GM21717 (cell line): ENCODE measurements around the gene TYR.
"Not testable (repeated sequence)": the region's sequence is repeated elsewhere in the genome, so short reads cannot be mapped to it uniquely, and the experiment has no call there.

Experiments
- ATAC-seq: cut with Tn5 transposase; IDR thresholded peaks from one replicate; pipeline ENCODE4 v1.9.1; 2021; ENCODE audit warnings: mild to moderate bottlenecking, moderate library complexity; ENCODE audit not compliant: unreplicated experiment

TYR gene

DNA sequence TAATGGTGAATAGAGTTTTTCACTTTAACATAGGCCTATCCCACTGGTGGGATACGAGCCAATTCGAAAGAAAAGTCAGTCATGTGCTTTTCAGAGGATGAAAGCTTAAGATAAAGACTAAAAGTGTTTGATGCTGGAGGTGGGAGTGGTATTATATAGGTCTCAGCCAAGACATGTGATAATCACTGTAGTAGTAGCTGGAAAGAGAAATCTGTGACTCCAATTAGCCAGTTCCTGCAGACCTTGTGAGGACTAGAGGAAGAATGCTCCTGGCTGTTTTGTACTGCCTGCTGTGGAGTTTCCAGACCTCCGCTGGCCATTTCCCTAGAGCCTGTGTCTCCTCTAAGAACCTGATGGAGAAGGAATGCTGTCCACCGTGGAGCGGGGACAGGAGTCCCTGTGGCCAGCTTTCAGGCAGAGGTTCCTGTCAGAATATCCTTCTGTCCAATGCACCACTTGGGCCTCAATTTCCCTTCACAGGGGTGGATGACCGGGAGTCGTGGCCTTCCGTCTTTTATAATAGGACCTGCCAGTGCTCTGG is at the start of gene TYR:
Gene TYR, plus strand, starts transcription at position 185 of the 541 bp plus-strand sequence. Its CDS starts 79 bp downstream, at position 264.
- no peak for ATAC-seq

DNA sequence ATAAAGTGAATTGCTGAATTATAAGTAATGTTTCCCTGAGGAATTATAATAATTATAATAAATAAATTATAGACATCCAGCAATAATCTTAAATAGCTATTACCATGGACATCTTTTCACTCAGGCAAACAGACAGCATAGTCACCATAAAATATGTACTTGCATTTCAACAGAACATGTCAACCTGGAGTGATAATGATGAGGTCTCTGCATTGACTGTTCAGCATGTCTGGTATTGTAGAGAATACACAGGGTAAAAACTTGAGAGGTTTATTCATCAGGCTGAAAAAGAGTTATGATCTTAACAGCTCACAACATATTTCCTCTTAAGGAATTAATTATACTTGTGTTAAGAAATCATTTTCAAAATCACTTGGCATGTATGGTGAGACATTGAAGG is 41.1 kb upstream of the TYR start:
- ATAC-seq: no peak

DNA sequence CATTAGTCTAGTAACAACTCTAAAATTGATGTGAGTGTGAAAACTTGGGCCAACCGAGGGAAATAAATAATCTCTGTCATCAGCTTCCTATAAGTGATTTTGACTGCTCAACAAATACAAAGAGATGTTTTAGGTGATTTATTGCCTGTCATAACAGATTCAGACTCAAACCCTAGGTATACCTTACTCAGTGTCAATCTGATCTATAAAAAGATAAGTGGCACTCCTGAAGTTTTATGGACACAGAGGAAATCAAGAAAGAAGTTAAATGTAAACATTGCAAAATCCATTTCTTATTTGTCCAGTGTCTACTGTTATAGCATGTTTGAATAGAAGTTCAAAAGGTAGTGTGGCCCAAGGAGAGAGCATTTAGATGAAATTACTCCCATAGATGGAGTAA is 30.4 kb upstream of the TYR start:
- ATAC-seq: no peak

DNA sequence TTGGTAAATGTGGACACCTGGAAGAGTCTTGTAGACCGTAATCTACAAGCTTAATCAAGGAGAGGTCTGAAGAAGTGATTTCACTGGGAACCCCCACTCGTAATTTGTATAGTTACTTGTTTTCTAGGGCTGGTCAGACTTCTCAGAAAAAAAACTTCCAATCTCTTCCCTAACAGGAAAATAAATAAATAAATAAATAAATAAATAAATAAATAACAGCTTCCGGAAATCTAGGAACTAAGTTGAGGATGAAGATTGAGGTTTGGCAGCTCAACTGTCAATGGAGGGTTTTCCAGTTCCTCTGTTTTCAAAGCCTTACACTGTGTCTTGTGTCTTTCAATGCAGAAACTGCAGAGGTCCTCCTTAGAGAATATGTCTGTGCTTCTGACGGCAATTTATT is 17.7 kb upstream of the TYR start:
- ATAC-seq: no peak

DNA sequence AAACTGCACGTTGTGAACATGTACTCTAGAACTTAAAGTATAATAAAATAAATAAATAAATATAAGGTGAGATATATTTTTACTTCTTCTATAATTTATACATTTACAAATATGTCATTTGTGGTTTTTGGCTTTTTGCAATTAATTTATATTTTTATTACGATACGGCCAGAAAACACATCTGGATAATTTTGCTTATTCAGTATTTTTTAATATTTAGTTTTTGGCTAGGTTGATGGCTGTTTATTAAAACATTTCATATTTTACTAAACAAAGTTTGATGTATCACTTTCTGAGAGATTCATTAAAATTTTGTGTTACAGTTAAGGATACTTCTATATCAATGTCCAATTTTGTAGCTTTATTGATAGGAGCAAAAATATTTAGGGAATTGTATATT is 15.7 kb upstream of the TYR start:
- no peak for ATAC-seq

DNA sequence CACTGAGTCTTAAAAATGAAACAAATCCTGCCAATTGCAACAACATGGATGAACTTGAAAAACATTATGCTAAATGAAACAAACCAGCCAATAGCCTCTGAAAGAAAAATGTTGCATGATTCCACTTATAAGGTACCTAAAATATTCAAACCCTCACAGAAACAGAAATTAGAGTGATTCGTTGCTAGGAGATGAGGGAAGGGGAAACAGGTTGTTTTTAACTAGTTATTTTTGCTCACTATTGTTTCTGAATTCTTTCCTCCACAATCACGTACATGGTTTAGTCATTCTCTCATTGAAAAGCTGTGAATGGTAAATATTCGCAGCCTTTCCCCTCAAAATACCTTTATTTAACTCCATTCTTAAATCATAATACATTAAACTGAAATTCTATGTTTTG is 14.0 kb upstream of the TYR start:
- ATAC-seq: no peak

DNA sequence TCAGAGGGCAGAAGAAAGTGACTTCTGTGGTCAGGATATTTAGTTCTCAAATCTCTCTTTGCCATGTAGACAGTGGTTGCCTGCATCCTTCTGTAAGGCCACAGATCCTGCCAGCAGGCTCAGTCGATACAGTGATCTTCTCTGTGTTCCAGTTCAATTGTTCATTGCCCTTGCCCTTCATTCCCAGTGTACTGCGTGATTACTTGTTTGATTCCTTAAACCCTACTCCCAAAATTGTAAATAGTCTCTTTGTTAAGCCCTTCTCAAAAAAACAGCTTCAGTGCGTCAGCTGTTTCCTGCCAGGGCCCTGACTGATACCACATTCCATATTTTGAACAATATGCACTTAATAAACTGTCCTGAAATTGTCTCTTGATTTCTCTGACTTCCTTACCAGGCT is 9.3 kb upstream of the TYR start:
- ATAC-seq: no peak

DNA sequence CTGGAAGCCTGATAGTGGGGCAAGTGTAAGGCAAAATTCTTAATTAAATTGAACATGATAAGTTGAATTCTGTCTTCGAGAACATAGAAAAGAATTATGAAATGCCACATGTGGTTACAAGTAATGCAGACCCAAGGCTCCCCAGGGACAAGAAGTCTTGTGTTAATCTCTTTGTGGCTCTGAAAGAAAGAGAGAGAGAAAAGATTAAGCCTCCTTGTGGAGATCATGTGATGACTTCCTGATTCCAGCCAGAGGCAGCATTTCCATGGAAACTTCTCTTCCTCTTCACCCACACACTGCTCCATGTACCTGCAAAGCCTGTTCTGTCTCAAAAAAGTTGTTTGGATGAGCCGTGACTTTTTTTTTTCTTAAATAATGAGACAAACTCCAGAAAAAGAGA is 1.9 kb upstream of the TYR start:
- no peak for ATAC-seq

DNA sequence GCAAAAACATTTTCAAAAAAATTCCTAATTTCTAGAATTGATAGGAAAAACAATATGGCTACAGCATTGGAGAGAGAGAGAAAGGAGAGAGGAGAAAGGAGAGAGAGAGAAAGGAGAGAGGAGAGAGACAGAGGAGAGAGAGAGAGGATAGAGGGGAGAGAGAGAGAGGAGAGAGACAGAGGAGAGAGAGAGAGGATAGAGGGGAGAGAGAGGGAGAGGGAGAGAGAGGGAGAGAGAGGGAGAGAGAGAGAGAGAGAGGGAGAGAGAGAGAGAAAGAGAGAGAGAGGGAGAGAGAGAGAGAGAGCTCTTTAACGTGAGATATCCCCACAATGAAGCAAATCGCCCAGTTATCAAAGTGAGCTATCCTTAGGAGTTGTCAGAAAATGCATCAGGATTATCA is 737 bp upstream of the TYR start:
- ATAC-seq: no peak

DNA sequence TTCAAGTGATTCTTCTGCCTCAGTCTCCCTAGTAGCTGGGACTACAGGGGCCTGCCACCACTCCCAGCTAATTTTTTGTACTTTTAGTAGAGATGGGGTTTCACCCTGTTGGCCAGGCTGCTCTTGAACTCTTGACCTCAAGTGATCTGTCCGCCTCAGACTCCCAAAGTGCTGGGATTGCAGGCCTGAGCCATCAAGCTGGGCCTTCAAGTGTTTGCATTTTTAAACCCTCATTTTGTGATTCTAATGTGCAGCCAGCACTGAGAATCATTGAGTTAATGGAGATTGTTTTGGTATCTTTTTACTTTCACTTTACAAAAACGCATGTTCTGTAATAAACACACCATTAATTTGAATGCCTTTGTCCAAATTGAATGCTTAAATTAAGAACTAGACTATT is 3.4 kb downstream of the TYR start:
- ATAC-seq: no peak

DNA sequence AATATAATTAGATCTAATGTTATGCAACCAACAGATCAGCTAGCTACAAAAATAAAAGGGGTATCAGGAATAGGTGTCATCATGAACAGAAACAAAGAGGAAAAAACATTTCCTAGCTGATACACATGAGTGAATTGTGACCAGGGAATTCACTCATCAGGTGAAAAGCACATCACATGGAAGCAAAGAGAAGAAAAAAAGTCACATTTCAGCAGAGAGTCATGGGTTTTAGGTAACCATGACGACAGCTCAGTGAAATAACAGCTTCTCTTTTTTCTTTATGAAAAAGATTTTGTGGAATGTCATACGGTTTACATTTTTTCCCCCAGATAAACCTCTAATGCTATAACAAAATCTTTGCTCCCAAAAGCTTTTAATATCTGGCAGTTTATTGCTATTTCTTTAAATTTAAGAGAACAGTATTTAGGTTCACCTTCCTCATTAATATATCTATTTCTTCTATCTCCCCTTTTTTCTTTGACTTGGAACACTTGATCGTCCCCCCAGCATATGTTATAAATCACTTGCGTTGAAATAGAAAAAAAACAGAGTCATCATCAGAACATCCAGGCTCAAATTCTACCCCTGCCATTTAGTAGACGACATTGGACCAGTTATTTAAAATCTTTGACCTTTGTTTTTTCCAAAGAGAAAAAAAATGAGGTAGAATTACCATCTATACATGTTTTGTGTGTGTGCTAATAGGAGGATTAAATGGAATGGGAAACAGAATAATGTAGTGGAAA is 5.3 kb downstream of the TYR start:
- ATAC-seq: no peak

DNA sequence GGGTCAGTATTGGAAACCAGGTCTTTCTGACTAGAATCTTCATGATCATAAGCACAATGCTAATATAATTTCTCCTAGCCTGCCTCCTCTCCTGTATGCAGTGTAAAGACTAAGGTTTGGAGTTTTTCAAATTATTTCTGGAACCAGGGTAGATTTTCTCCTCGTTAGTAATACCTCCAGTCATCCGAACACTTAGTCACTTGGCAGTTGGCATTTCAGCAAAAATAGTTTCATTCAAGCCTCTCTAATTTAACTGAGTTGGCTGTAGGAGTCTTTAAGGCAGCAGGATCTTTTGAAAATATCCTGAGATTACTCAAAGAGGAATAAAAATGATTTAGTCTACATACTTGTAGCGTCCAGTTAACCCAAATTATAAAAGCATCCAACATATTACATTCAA is 6.3 kb downstream of the TYR start:
- no peak for ATAC-seq

DNA sequence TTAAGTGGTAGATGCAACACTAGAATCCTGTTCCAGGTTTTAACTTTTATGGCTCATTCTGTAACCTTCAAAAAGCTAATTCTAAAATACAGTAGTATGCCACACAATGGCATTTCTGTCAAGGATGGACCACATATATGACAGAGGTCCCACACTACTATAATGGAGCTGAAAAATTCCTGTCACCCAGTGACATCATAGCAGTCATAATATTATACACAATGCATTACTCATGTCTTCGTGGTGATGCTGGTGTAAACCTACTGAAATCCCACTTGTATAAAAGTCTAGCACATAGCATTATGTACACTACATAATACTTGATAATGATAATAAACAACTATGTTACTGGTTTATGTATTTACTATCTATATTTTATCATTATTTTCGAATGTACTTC is 12.1 kb downstream of the TYR start:
- ATAC-seq: no peak

DNA sequence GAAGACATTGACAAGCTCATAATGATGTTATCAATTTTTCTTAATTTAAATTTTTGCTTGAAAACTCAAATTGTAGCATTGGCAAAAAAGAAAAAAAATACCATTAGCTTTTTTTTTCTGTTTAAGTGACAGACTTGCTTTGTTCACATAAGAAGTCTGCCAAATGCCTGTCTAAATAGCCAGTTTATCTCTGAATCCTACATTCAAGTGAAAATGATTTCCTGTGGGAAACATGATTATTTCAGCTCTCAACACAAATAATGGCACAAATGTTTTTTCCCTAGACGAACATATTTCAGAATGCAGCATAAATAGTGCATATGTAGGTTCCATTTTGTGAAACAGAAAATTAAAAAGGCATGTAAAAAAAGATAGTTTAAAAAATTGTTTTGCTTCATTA is 23.5 kb downstream of the TYR start:
- no peak for ATAC-seq

DNA sequence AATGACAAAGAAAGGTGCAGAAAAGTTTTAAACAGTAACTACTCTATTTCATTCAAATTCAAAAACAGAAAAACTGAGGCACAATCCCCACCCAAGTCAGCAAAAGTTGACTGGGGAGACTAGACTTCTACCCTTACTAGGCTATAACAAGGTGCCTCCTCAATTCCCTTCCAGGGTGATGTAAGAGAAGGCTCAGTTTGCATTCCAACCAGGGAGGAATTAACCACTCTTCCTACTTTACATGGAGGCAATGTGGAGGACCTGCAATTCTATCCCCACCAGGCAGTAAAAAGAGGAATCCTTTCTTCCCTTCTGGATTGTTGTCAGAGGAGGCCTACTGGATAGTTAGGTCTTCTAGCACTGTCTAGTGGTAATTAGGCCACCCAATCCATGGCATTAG is 26.1 kb downstream of the TYR start:
- no peak for ATAC-seq

DNA sequence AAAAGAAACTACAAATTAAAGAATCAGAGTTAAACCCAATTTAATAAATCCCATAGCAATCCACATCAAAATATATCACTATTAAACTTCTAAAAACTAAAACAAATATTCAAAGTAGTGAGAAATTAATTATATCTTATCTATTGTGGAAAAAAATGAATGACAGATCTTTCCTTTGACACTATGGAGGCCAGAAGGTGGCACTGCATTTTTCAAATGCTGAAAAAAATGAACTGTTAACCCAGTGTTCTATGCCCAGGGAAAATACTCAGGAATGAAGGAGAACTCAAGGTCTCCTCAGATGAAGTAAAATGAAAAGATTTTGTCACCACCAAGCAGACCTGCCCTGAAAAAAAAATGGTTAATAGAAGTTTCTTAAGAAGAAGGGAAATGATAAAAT is 27.7 kb downstream of the TYR start:
- ATAC-seq: no peak

DNA sequence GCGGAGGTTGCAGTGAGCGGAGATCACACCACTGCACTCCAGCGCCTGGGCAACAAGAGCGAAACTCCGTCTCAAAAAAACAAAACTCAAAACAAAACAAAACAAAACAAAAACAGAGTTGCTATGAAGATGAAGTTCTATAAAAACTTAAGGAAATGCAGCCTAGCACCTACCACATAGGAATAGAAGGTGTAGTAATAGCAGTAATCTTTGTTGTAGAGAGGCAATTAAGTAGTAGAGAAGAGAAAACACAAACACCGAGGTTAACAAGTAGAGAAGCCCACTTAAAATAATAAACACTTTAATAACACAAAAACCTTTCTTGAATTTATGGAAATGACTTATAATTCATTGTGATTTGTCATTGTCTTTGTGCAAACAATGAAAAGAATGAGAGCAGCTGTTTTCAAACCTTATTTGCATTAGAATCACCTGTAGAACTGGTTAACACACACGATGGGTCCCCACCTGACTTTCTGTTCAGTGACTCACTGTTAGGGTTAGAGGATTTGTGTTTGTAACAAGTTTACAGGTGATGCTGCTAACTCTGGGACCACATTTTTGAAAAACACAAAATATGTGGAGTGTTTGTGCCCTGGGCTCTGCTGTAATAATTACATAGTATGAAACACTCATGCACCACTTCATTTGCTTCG is 43.1 kb downstream of the TYR start:
- ATAC-seq: no peak

DNA sequence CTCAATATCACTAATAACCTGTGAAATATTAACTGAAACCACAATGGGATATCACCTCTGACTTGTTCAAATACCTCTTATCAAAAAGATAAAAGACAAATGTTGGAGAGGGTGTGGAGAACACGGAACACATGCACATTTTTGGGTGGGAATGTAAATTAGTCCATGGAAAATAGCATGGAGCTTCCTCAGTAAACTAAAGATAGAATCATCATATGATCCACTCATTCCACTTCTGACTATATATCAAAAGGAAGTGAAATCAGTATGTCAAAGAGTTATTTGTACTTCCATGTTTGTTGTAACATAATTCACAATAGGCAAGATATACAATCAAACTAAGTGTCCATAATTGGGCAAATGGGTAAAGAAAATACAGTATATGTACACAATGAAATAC is 57.4 kb downstream of the TYR start:
- no peak for ATAC-seq

DNA sequence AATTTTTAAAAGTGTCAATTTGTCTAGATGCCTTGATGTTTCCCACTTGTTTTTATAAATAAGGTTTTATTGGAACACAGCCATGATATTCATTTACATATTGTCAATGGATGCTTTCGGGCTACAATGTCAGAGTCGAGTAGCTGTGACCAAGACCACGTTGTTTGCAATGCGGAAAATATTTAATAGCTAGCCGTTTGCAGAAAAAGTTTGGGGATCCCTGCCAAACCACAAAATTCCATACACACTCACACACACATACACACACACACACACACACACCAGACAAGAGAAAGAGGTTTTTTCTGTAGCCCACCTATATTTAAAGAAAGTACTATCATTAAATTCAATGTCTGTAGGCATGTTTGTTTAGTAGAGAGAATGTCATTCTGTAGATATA is 58.3 kb downstream of the TYR start:
- no peak for ATAC-seq

DNA sequence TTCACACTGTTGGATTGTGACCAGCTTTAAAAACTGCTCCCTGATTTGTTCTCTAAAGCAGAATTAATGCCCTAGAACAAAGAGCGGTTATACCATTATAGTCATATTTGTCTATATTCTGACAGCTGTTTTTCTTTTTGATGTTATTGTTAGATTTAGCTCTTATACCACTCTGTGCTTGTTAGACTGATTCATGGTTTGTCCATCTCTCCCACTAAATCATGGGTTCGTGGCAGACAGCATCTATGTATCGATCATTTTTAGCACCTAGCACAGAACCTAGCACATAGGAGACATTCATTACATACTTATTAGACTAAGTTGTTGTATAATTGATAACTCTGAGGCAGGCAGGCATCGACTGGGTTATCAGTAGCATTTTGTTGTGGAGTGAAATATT is 69.3 kb downstream of the TYR start:
- ATAC-seq: not testable (repeated sequence)

DNA sequence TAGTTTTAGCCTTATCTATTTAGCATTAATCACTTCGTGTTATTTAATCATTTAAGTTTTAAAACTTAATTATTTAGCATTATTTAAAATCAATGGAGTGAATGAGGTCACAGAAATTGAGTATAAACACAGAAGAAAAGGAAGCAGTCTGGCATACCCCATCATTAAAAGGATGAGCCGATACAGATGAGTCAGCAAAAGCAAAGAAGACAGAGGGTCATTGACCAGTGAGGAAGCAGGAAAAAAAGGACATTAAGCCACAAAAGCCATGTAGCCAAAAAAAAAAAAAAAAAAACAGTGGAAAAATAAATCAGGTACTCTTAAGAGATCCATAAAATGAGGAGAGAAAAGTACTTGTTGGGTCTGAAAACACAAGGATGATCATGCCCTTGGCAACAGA is 71.5 kb downstream of the TYR start:
- ATAC-seq: no peak

DNA sequence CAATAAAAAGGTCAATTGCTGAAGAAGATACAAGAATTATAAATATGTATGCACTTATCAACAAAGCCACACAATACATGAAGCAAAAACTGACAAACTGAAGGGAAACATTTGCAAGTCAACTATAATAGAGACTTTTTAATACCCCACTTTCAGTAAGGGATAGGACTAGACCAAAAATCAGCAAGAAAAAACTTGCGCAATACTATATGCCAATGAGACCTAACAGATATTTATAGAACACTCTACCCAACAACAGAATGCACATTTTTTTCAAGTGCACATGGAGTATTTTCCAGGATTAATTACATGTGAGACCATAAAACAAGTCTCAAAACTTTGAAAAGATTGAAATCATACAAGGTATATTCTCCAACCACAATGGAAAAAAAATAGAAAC is 83.8 kb downstream of the TYR start:
- not testable (repeated sequence) for ATAC-seq
